ENCODE data around the gene ZNF417. TPM values are rescaled to one million over a fixed set of nuclear protein-coding genes. Genes with fewer than 3 reads are reported as not detected.

ZNF417 gene
- total and polyA plus RNA-seq, 2 of the 13 experiments (the other 11 are each of a cell fraction or from before 2014, with no cell fraction given) = 2.9 to 13.7 TPM

DNA sequence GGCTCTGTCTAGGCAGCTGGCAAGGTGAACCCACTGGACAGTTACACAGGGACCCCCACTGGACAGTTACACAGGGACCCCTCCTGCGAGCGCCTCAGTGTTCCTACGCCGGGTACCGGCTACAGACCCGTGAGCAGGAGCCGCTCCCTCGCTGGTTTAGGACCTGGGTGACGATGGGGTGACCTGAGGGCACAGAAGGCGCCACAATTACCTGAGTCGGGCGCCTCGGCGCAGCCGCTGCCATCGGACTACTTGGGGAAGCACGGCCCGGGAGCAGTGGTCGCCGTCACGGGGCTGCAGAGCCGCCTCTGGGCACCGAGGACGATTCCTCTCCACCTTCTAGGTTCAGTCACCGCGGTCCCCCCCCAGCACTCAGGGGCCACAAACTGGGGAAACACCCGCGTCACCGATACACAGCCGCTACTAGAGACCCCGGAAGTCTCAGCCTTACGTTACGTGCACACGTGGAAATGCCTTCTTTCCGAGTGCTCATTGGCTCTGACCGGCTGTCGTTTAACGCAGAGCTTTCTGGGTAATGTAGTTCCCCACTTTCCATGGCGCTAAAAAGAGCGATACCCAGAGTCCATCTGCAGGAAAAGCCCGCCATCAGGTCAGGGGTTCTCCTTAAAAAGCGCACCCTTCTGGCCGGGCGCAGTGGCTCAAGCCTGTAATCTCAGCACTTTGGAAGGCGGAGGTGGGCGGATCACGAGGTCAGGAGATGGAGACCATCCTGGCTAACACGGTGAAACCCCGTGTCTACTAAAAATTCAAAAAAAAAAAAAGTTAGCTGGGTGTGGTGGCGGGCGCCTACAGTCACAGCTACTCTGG is at the start of gene ZNF417 (continued):
- TF ChIP-seq, protein P1, sequence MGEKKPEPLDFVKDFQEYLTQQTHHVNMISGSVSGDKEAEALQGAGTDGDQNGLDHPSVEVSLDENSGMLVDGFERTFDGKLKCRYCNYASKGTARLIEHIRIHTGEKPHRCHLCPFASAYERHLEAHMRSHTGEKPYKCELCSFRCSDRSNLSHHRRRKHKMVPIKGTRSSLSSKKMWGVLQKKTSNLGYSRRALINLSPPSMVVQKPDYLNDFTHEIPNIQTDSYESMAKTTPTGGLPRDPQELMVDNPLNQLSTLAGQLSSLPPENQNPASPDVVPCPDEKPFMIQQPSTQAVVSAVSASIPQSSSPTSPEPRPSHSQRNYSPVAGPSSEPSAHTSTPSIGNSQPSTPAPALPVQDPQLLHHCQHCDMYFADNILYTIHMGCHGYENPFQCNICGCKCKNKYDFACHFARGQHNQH (CRISPR knock-in tag; IDR thresholded peaks at IDR 0.05) = peak; percentile 61; the same call in 1 of the 2 replicates
- TF ChIP-seq MEF2D (CRISPR knock-in tag; IDR thresholded peaks at IDR 0.05) (peak; percentile 45; the same call in 1 of the 2 replicates), GABPB1 (CRISPR knock-in tag; IDR thresholded peaks at IDR 0.05) (peak; percentile 95), FOXO1 (CRISPR knock-in tag; IDR thresholded peaks at IDR 0.05) (0 out of 2 replicates have a peak, but pooled peaks have one; percentile 53)
- TF ChIP-seq, protein P2, sequence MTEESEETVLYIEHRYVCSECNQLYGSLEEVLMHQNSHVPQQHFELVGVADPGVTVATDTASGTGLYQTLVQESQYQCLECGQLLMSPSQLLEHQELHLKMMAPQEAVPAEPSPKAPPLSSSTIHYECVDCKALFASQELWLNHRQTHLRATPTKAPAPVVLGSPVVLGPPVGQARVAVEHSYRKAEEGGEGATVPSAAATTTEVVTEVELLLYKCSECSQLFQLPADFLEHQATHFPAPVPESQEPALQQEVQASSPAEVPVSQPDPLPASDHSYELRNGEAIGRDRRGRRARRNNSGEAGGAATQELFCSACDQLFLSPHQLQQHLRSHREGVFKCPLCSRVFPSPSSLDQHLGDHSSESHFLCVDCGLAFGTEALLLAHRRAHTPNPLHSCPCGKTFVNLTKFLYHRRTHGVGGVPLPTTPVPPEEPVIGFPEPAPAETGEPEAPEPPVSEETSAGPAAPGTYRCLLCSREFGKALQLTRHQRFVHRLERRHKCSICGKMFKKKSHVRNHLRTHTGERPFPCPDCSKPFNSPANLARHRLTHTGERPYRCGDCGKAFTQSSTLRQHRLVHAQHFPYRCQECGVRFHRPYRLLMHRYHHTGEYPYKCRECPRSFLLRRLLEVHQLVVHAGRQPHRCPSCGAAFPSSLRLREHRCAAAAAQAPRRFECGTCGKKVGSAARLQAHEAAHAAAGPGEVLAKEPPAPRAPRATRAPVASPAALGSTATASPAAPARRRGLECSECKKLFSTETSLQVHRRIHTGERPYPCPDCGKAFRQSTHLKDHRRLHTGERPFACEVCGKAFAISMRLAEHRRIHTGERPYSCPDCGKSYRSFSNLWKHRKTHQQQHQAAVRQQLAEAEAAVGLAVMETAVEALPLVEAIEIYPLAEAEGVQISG (CRISPR knock-in tag; IDR thresholded peaks at IDR 0.05) = peak; percentile 86
- TF ChIP-seq, protein P3, sequence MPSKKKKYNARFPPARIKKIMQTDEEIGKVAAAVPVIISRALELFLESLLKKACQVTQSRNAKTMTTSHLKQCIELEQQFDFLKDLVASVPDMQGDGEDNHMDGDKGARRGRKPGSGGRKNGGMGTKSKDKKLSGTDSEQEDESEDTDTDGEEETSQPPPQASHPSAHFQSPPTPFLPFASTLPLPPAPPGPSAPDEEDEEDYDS (CRISPR knock-in tag; IDR thresholded peaks at IDR 0.05) = peak; percentile 58
- TF ChIP-seq, protein P4, sequence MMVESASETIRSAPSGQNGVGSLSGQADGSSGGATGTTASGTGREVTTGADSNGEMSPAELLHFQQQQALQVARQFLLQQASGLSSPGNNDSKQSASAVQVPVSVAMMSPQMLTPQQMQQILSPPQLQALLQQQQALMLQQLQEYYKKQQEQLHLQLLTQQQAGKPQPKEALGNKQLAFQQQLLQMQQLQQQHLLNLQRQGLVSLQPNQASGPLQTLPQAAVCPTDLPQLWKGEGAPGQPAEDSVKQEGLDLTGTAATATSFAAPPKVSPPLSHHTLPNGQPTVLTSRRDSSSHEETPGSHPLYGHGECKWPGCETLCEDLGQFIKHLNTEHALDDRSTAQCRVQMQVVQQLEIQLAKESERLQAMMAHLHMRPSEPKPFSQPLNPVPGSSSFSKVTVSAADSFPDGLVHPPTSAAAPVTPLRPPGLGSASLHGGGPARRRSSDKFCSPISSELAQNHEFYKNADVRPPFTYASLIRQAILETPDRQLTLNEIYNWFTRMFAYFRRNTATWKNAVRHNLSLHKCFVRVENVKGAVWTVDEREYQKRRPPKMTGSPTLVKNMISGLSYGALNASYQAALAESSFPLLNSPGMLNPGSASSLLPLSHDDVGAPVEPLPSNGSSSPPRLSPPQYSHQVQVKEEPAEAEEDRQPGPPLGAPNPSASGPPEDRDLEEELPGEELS (CRISPR knock-in tag; IDR thresholded peaks at IDR 0.05) = 0 out of 2 replicates have a peak, but pooled peaks have one; percentile 14
- TF ChIP-seq, protein P5, sequence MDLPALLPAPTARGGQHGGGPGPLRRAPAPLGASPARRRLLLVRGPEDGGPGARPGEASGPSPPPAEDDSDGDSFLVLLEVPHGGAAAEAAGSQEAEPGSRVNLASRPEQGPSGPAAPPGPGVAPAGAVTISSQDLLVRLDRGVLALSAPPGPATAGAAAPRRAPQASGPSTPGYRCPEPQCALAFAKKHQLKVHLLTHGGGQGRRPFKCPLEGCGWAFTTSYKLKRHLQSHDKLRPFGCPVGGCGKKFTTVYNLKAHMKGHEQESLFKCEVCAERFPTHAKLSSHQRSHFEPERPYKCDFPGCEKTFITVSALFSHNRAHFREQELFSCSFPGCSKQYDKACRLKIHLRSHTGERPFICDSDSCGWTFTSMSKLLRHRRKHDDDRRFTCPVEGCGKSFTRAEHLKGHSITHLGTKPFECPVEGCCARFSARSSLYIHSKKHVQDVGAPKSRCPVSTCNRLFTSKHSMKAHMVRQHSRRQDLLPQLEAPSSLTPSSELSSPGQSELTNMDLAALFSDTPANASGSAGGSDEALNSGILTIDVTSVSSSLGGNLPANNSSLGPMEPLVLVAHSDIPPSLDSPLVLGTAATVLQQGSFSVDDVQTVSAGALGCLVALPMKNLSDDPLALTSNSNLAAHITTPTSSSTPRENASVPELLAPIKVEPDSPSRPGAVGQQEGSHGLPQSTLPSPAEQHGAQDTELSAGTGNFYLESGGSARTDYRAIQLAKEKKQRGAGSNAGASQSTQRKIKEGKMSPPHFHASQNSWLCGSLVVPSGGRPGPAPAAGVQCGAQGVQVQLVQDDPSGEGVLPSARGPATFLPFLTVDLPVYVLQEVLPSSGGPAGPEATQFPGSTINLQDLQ (CRISPR knock-in tag; IDR thresholded peaks at IDR 0.05) = 0 out of 2 replicates have a peak, but pooled peaks have one; percentile 38

Data from HepG2 (cell line).